CD4-positive, alpha-beta T cell treated with Interleukin-4 for 4 hours (primary cell): ENCODE results near the gene ALS2CL.

Experiments used
- DNase-seq: peaks from one replicate; pipeline ENCODE4 v3.0.0-alpha.2; 2020

ALS2CL gene

GRCh38 chr3:46675426-46675825 is 18.1 kb downstream of the ALS2CL start:
- DNase-seq, result no peak

GRCh38 chr3:46674031-46674845 is 19.2 kb downstream of the ALS2CL start:
- no peak for DNase-seq

GRCh38 chr3:46673151-46674030 is 20.1 kb downstream of the ALS2CL start:
- DNase-seq, result no peak

GRCh38 chr3:46672349-46672695 is 21.2 kb downstream of the ALS2CL start:
- DNase-seq, result no peak

- no peak for DNase-seq
These were observed 21.7 kb downstream of the ALS2CL start for GRCh38 chr3:46671541-46672348.

- DNase-seq, result no peak
These were observed 22.5 kb downstream of the ALS2CL start for GRCh38 chr3:46670891-46671427.

- no peak for DNase-seq
These were observed 23.2 kb downstream of the ALS2CL start for GRCh38 chr3:46670000-46670890.

- DNase-seq, result no peak
These were observed 24.1 kb downstream of the ALS2CL start for GRCh38 chr3:46669191-46669999.

GRCh38 chr3:46668591-46668990 is 24.9 kb downstream of the ALS2CL start:
- DNase-seq, result no peak

- DNase-seq, result no peak
These were observed 25.4 kb downstream of the ALS2CL start for GRCh38 chr3:46668116-46668515.

- no peak for DNase-seq
These were observed 25.8 kb downstream of the ALS2CL start for GRCh38 chr3:46667657-46668056.

- DNase-seq, result no peak
These were observed 26.3 kb downstream of the ALS2CL start for GRCh38 chr3:46667061-46667621.

GRCh38 chr3:46666453-46666845 is 27.0 kb downstream of the ALS2CL start:
- DNase-seq, result no peak

- no peak for DNase-seq
These were observed 27.6 kb downstream of the ALS2CL start for GRCh38 chr3:46665763-46666452.

- DNase-seq, result no peak
These were observed 28.3 kb downstream of the ALS2CL start for GRCh38 chr3:46664971-46665762.

GRCh38 chr3:46664188-46664970 is 29.1 kb downstream of the ALS2CL start:
- no peak for DNase-seq

GRCh38 chr3:46663591-46664135 is 29.8 kb downstream of the ALS2CL start:
- no peak for DNase-seq
